UCSD-AML1 (cell line): Measurements from ENCODE around the gene RPL18.

Experiments used
- DNase-seq: peaks from one replicate; lab custom pipeline; 2025; ENCODE audit not compliant: unreplicated experiment; lab: John Stamatoyannopoulos, UW

RPL18 gene

GRCh38 chr19:48614436-48615230, 4.3 kb downstream of the RPL18 start, which contains the start of gene FAM83E:
FAM83E (minus strand) TSS chr19:48615076; CDS start chr19:48613372, 1,704 bp downstream.
- no peak for DNase-seq

GRCh38 chr19:48613852-48614435, 5.0 kb downstream of the RPL18 start:
- no peak for DNase-seq

- no peak for DNase-seq
Measured at GRCh38 chr19:48613024-48613851, 5.7 kb downstream of the RPL18 start.

GRCh38 chr19:48611872-48612271, 7.1 kb downstream of the RPL18 start:
- DNase-seq = no peak

GRCh38 chr19:48609571-48610108, 9.3 kb downstream of the RPL18 start:
- no peak for DNase-seq

- DNase-seq = peak; percentile 58
Measured at GRCh38 chr19:48608798-48609263, 10.1 kb downstream of the RPL18 start.

- DNase-seq = no peak
Measured at GRCh38 chr19:48607359-48607755, 11.6 kb downstream of the RPL18 start.

- no peak for DNase-seq
Measured at GRCh38 chr19:48606463-48607358, 12.3 kb downstream of the RPL18 start, which contains the start of gene SPACA4. SPACA4 (plus strand) TSS chr19:48606742; CDS start chr19:48606979, 237 bp downstream.

GRCh38 chr19:48603850-48604249, 15.1 kb downstream of the RPL18 start:
- DNase-seq = no peak

GRCh38 chr19:48603449-48603848, 15.5 kb downstream of the RPL18 start:
- no peak for DNase-seq

GRCh38 chr19:48603001-48603400, 16.0 kb downstream of the RPL18 start:
- no peak for DNase-seq

- DNase-seq = no peak
Measured at GRCh38 chr19:48600679-48601417, 18.1 kb downstream of the RPL18 start.

- no peak for DNase-seq
Measured at GRCh38 chr19:48598996-48599700, 19.8 kb downstream of the RPL18 start.

GRCh38 chr19:48596679-48597465, 22.1 kb downstream of the RPL18 start:
- DNase-seq = no peak

- no peak for DNase-seq
Measured at GRCh38 chr19:48596237-48596636, 22.7 kb downstream of the RPL18 start.

GRCh38 chr19:48595833-48596232, 23.1 kb downstream of the RPL18 start:
- DNase-seq = no peak

- no peak for DNase-seq
Measured at GRCh38 chr19:48595171-48595570, 23.8 kb downstream of the RPL18 start.

- DNase-seq = no peak
Measured at GRCh38 chr19:48591021-48591420, 28.0 kb downstream of the RPL18 start.
